ENCODE data around the gene CACNA1D.
A peak's percentile ranks its signal among the peaks of the same experiment; 100 is the strongest.

CACNA1D gene

DNA sequence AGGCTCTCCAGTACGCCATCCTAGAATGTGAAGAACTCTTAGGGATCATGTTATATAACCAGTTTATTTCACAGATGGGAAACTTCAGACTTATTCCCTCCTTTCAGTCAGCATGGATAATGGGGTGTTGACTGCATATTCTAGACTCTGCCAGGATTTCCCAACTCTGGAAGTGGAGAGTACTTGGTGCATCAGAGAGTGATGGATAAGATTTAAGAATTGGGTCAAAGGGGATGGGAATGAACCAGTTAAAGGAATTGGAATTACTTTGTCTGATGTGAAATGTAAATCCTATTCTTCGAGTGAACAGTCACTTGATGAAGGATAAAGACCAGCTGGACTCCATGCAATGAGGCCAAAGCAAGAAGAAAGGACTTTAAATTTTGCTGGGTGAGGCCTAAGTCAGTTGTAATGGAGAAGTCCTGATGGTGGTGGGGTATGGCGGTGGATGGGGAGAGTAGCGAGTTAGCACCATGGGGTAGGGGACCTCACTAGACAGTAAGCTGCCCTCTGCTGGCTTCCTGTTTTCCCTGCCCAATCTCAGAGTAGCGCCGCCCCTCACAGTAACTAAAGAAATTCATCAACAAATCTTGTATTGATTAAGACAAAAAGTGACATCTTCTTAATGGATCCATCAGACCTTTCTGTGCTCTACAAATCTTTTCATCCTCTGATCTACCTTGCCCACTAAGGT, 7.3 kb upstream of the CACNA1D start:
- Mint-ChIP-seq H3K27ac (no peak overlapping the region), H3K27me3 (peaks cover 17% of the 10 kb centered on the region), H3K36me3 (ENCODE audit: low read depth) (no peaks in the 10 kb centered on the region), H3K4me1 (ENCODE audit: low read depth) (peaks cover 1% of the 10 kb centered on the region), H3K4me3 (no peak overlapping the region), H3K9me3 (no peaks in the 10 kb centered on the region)
- DNase-seq = no peak

DNA sequence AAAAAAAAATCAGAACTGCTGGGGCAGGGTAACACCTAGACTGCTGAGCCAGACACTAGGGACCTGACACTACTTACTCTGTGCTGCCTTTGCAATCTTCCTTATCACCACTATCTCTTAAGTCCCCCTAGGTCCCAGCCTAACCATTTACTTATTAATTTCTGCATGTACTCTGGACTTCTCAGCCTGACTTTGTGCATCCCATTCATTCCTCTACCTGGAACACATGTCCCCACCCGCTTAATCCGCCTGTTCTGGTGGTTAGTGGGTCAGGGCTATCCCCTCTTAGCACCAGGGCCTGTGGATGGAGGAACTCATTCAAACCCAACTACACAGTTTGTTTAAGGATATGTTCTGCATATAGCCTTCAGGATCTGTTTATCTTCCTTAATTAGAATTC, 5.0 kb upstream of the CACNA1D start:
- no peaks in the 10 kb centered on the region for H3K9me3 Mint-ChIP-seq
- H3K4me3 Mint-ChIP-seq = no peak overlapping the region
- H3K36me3 Mint-ChIP-seq (ENCODE audit: low read depth) = no peaks in the 10 kb centered on the region
- no peak for DNase-seq
- H3K4me1 Mint-ChIP-seq (ENCODE audit: low read depth) = peaks cover 4% of the 10 kb centered on the region
- peaks cover 32% of the 10 kb centered on the region for H3K27me3 Mint-ChIP-seq
- no peak overlapping the region for H3K27ac Mint-ChIP-seq

DNA sequence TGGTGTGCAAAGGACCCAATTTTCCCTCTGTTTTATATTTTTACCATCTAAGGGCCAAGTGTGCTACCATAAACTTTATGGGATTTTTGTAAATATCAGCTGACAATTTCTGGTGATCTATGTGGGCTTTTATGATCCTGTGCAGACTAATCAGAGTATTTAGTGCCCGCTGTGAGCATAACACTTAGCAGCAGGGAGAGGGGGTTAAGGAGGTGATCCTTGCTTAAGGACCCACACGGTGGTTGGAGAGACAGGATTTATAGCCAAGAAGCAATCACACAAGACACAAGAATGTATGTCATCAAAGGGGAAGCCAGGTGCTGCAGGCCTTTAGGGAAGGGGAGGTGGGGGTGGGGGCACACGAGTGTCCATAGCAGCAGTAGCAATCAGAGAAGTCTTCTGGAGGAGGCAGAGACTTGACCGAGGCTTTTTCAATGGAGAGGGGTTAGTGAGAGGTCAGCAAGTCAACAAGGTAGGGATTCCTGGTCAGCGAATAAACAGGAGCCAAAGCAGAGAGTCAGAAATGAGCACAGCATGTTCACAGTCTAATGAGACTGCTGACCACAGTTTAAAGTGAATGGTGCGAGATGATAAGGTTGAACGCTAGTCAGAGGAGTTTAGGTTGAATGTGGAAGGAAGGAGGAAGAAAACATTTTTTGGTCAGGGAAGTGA, 4.5 kb upstream of the CACNA1D start:
- Mint-ChIP-seq H3K36me3 (ENCODE audit: low read depth) (no peaks in the 10 kb centered on the region), H3K27me3 (peaks cover 29% of the 10 kb centered on the region), H3K27ac (no peak overlapping the region), H3K9me3 (no peaks in the 10 kb centered on the region), H3K4me3 (no peak overlapping the region), H3K4me1 (ENCODE audit: low read depth) (peaks cover 5% of the 10 kb centered on the region)
- no peak for DNase-seq

DNA sequence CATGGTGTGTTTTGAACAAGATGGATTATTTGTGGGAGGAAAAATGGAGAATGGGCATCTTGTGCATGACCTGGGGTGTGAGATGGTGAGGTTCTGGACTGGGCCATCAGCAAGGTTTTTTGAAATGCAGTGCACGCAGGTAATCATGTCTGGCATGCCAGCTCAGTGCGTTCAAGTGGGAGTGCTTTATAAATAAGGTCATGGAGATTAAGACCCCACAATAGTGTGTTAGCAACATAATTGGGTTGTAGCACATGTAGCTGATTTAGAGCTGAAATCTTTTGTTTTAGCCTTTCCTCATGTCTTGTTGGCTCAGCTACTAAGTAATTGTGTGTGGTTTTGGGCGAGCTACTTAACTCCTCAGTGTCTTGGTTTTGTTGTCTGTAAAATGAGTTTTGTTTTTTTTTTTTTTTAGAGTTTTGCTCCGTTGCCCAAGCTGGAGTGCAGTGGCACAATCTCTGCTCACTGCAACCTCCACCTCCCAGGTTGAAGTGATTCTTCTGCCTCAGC, 3.9 kb upstream of the CACNA1D start:
- H3K4me3 Mint-ChIP-seq = no peak overlapping the region
- no peaks in the 10 kb centered on the region for H3K9me3 Mint-ChIP-seq
- no peak overlapping the region for H3K27ac Mint-ChIP-seq
- H3K27me3 Mint-ChIP-seq = peaks cover 35% of the 10 kb centered on the region
- no peak for DNase-seq
- no peaks in the 10 kb centered on the region for H3K36me3 Mint-ChIP-seq (ENCODE audit: low read depth)
- peaks cover 9% of the 10 kb centered on the region for H3K4me1 Mint-ChIP-seq (ENCODE audit: low read depth)

DNA sequence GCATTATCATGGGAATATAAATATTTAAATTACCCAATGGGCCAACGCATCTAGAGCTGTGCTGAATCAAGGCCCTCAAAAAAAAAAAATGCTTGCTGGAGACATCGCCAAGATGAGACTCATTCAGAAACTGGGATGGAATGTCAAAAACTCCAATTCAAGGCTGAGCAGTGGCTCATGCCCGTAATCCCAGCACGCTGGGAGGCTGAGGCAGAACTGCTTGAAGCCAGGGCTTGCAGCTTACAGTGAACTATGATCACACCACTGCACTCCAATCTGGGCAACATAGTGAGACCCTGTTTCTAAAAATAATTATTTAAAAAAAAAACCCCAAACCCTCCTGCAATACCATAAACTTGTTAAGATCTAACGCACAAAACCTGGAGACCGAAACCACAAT, 3.1 kb upstream of the CACNA1D start:
- no peak overlapping the region for H3K27ac Mint-ChIP-seq
- H3K9me3 Mint-ChIP-seq = no peaks in the 10 kb centered on the region
- no peak for DNase-seq
- no peaks in the 10 kb centered on the region for H3K36me3 Mint-ChIP-seq (ENCODE audit: low read depth)
- peaks cover 12% of the 10 kb centered on the region for H3K4me1 Mint-ChIP-seq (ENCODE audit: low read depth)
- H3K27me3 Mint-ChIP-seq = peaks cover 42% of the 10 kb centered on the region
- no peak overlapping the region for H3K4me3 Mint-ChIP-seq

DNA sequence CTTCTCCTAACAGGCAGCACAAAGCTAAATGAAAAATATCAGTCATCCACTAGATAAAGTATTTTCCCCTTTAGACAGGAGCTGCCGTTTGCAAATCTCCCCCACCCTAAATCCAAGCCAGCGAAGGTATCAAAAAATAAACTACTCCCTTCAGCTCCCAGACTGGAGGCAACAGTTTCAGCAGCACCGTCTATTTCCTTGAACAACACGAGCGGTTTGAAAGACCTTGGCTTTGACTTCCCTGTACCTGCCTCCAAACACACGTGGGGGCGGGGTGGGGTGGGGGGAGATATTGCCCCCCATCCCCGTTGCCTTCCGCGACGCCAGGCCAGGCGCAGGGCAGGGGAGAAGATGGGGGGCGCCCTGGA, 832 bp upstream of the CACNA1D start:
- no peak overlapping the region for H3K27ac Mint-ChIP-seq
- no peaks in the 10 kb centered on the region for H3K9me3 Mint-ChIP-seq
- H3K36me3 Mint-ChIP-seq (ENCODE audit: low read depth) = no peaks in the 10 kb centered on the region
- H3K27me3 Mint-ChIP-seq = peaks cover 64% of the 10 kb centered on the region
- peak overlapping the region; percentile 26 for H3K4me3 Mint-ChIP-seq
- no peak for DNase-seq
- peaks cover 13% of the 10 kb centered on the region for H3K4me1 Mint-ChIP-seq (ENCODE audit: low read depth)

DNA sequence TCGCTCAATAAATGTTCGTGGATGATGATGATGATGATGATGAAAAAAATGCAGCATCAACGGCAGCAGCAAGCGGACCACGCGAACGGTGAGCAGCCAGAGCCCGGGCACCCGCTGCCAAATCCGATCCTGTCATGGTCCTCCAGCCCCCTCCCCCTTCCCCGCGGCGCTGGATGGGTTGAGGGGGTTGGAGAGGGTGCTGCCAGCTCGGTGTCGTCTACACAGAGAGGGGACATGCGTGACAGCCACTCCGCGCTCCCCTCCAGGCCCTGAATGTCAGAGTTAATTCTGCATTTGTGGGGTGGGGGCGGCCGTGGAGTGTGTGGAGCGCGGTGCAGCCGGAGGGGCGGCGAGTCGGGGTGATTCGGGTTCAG, 722 bp downstream of the CACNA1D start:
- no peak for DNase-seq
- Mint-ChIP-seq H3K36me3 (ENCODE audit: low read depth) (no peaks in the 10 kb centered on the region), H3K27ac (no peak overlapping the region), H3K4me1 (ENCODE audit: low read depth) (peaks cover 13% of the 10 kb centered on the region), H3K9me3 (no peaks in the 10 kb centered on the region), H3K4me3 (peak overlapping the region; percentile 37), H3K27me3 (peaks cover 75% of the 10 kb centered on the region)

DNA sequence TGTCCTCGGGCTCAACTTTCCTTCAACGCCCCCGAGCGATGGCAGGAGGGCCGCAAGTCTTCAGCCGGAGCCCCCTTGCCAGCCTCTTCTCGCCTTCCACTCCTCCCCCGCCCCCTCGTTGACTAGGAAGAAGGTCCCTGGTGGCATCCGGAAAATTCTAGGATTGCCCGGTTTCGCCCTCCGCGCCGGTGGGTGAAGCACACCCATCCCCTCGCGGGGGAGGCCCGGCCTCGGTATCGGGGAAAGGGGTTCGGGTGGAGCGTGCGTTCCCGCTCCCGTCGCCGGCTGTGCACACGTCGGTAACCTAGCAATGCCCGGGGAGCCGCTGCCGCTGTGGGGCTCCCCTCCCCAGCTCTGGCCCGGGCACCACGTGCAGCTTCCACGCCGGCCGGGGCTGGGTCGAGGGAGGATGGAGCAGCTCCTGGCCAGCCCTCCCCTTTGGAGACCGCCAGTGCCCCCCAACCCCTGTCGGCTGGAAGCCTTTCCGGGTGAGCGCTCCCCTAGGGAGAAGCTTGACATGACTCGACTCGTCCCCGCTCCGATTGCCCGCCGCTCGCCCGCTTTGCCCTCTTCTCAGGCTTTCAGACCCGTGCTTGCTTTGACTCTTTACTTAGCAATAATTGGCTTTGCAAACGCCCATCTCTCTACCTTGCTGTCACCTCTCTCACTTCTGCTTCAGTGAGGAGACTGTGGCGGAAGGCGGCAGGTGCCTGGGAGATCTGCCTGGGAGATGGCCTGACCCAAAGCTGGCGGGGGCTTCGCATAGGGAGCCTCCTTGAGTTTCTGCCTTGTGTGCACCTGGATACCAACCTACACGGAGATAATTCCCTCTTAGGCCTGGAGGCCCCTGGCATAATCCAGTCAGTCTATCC, 1.3 kb downstream of the CACNA1D start:
- Mint-ChIP-seq H3K4me1 (ENCODE audit: low read depth) (peaks cover 13% of the 10 kb centered on the region), H3K27ac (no peak overlapping the region), H3K9me3 (no peaks in the 10 kb centered on the region), H3K4me3 (peak overlapping the region; percentile 37), H3K36me3 (ENCODE audit: low read depth) (no peaks in the 10 kb centered on the region), H3K27me3 (peaks cover 74% of the 10 kb centered on the region)
- DNase-seq = peak; percentile 40

DNA sequence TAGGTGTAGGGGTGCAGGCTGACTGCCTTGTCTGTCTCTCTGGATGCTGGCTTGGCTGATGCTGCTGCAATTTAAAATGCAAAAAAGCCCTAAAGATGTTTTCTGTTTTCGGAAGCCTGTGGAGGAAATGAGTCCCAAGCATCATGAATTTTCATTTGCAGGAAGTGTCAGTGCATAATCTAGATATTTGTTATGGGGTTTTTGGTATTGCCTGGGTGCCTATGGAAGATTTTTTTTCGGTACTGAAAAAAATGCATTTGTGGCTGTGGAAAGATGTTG, 1.9 kb downstream of the CACNA1D start:
- no peak overlapping the region for H3K27ac Mint-ChIP-seq
- H3K9me3 Mint-ChIP-seq = no peaks in the 10 kb centered on the region
- DNase-seq = no peak
- H3K36me3 Mint-ChIP-seq (ENCODE audit: low read depth) = no peaks in the 10 kb centered on the region
- H3K27me3 Mint-ChIP-seq = peaks cover 78% of the 10 kb centered on the region
- no peak overlapping the region for H3K4me3 Mint-ChIP-seq
- peaks cover 13% of the 10 kb centered on the region for H3K4me1 Mint-ChIP-seq (ENCODE audit: low read depth)

DNA sequence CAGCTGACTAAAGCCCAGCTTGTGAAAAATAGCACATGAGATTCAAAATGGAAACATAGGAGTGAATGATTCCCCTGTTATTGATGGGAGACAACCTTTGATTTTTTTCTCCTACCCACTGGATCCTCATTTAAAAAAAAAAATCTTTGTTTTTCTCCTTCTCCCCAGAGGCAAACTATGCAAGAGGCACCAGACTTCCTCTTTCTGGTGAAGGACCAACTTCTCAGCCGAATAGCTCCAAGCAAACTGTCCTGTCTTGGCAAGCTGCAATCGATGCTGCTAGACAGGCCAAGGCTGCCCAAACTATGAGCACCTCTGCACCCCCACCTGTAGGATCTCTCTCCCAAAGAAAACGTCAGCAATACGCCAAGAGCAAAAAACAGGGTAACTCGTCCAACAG, 2.6 kb downstream of the CACNA1D start:
- Mint-ChIP-seq H3K4me3 (no peak overlapping the region), H3K27me3 (peaks cover 72% of the 10 kb centered on the region), H3K27ac (no peak overlapping the region), H3K4me1 (ENCODE audit: low read depth) (peaks cover 13% of the 10 kb centered on the region), H3K36me3 (ENCODE audit: low read depth) (no peaks in the 10 kb centered on the region), H3K9me3 (no peaks in the 10 kb centered on the region)
- no peak for DNase-seq

DNA sequence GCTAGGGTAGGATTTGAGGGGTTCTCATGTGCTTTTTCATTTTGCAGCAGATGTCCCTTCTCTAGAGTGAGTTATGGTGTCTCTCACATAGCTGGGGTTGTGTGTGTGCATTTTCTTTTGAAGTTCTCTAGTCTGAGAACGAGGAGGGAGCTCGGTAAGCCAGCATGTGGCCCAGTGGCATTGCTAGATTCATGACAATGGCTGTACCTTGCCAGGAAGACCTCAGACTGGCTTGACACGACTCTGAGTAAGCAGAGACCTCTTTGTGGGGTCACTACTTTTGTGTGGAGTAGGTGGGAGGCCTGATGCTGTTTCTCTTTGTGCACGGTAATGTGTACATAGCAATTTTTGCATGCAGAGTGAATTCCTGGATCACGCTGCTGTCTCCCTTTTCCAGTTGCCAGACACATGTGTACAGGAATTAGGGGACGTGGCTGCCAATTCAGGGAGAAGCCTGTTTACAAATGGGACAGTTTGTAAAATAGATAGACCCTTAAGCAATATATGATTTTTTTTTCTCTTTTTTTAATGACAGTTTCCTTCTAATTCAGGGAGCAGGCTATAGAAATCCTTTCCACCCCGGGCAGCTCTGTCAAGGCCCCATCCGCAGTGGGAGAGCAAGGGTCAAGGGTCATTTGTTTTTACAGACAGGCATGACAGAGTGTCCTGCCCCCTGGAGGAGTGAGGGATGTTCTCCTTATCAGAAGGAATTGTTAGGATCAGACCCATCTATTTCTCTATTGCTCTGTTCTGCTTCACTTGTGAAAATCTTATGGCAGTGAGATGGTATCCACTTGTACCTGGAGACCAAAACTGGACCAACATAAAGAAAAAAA, 4.6 kb downstream of the CACNA1D start:
- Mint-ChIP-seq H3K4me1 (ENCODE audit: low read depth) (peaks cover 10% of the 10 kb centered on the region), H3K27ac (no peak overlapping the region), H3K36me3 (ENCODE audit: low read depth) (no peaks in the 10 kb centered on the region), H3K27me3 (peaks cover 62% of the 10 kb centered on the region), H3K4me3 (no peak overlapping the region), H3K9me3 (no peaks in the 10 kb centered on the region)
- no peak for DNase-seq

DNA sequence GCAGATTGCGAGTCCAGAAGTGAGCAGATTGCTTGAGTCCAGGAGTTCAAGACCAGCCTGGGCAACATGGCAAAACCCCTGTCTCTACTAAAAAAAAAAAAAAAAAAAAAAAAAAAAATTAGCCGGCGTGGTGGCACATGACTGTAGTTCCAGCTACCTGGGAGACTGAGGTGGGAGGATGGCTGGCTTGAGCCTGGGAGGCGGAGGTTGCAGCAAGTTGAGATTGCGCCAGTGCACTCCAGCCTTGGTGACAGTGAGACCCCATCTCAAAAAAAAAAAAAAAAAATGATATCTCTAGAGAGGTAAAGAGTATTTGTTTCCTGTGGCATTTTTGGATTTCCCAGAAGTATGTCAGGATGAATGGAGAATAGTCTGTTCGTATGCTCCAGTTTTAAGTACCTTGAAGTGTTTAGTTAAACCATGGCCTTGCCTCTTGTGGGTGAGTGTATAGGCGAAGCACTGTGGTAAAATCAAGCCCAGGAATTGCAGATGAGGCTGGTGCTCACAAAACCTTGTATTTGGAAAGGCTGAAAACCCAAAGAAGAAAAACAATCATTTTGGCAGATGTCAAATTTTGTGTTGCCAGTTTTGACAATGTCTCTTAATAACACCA, 5.9 kb downstream of the CACNA1D start:
- H3K27me3 Mint-ChIP-seq = peaks cover 60% of the 10 kb centered on the region
- H3K4me3 Mint-ChIP-seq = no peak overlapping the region
- H3K9me3 Mint-ChIP-seq = no peaks in the 10 kb centered on the region
- H3K36me3 Mint-ChIP-seq (ENCODE audit: low read depth) = no peaks in the 10 kb centered on the region
- no peak for DNase-seq
- H3K4me1 Mint-ChIP-seq (ENCODE audit: low read depth) = peaks cover 6% of the 10 kb centered on the region
- no peak overlapping the region for H3K27ac Mint-ChIP-seq

DNA sequence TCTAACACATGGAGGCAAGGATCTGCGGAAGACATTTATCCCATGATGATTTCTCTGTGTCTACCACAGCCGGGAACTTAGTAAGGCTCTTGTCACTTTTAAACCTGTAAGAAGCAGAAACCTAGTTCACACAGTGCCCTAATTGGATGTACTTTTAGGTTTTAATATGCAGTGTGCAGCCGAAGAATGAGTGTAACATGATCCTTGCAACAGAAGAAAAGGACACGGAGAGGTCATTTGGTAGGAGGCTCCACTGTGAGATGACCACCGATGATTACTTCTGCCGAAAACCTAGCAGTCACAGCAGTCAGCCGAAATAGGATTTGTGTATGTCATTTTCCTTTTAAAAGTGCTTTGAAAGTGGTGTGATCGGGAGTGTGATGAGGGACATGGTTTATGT, 6.8 kb downstream of the CACNA1D start:
- no peaks in the 10 kb centered on the region for H3K36me3 Mint-ChIP-seq (ENCODE audit: low read depth)
- peaks cover 2% of the 10 kb centered on the region for H3K4me1 Mint-ChIP-seq (ENCODE audit: low read depth)
- DNase-seq = no peak
- no peaks in the 10 kb centered on the region for H3K9me3 Mint-ChIP-seq
- H3K4me3 Mint-ChIP-seq = no peak overlapping the region
- no peak overlapping the region for H3K27ac Mint-ChIP-seq
- H3K27me3 Mint-ChIP-seq = peaks cover 58% of the 10 kb centered on the region

DNA sequence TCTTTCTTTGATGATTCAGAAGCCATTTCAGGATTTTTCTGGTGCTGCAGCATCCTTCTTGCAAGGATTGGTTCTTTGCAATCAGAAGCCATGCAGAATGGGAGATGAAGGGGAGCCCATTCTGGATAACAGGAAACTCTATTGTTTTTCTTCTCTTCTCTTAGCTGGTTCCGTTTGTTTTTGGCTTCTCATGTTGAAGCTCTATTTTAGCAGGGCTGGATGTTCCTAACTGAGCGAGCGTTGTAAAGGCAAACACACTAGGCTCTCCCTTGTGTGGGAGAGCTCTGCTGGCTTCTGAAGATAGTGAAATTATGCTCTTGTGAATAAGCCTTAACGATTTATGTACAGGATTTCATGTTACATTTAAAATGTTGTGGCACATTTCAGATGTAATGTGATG, 8.3 kb downstream of the CACNA1D start:
- Mint-ChIP-seq H3K27ac (no peak overlapping the region), H3K27me3 (peaks cover 48% of the 10 kb centered on the region)

More for the DNA sequence above, 8.3 kb downstream of the CACNA1D start:
- no peaks in the 10 kb centered on the region for H3K9me3 Mint-ChIP-seq
- DNase-seq = no peak
- no peaks in the 10 kb centered on the region for H3K36me3 Mint-ChIP-seq (ENCODE audit: low read depth)
- no peaks in the 10 kb centered on the region for H3K4me1 Mint-ChIP-seq (ENCODE audit: low read depth)
- H3K4me3 Mint-ChIP-seq = no peak overlapping the region
